ENCODE results near the gene STYK1.
"Not testable (repeated sequence)": the region's sequence is repeated elsewhere in the genome, so short reads cannot be mapped to it uniquely, and the experiment has no call there.

The STYK1 gene

GRCh38 chr12:10595881-10596280 lies 78.0 kb downstream of the STYK1 start:
- H3K27me3 Mint-ChIP-seq (ENCODE audit: low read depth) = no peaks in the 10 kb centered on the region
- H3K4me3 Mint-ChIP-seq = no peak overlapping the region
- H3K4me1 Mint-ChIP-seq (ENCODE audit: low read depth) = no peaks in the 10 kb centered on the region
- H3K9me3 Mint-ChIP-seq = no peaks in the 10 kb centered on the region
- H3K36me3 Mint-ChIP-seq (ENCODE audit: low read depth) = peaks cover 23% of the 10 kb centered on the region
- H3K27ac Mint-ChIP-seq = no peak overlapping the region

GRCh38 chr12:10590966-10591365 lies 82.9 kb downstream of the STYK1 start:
- Mint-ChIP-seq H3K27ac (no peak overlapping the region), H3K4me1 (ENCODE audit: low read depth) (no peaks in the 10 kb centered on the region)

GRCh38 chr12:10584415-10584814 lies 89.4 kb downstream of the STYK1 start:
- H3K4me3 Mint-ChIP-seq = no peak overlapping the region
- peaks cover 21% of the 10 kb centered on the region for H3K9me3 Mint-ChIP-seq
- peaks cover 44% of the 10 kb centered on the region for H3K36me3 Mint-ChIP-seq (ENCODE audit: low read depth)
- no peaks in the 10 kb centered on the region for H3K27me3 Mint-ChIP-seq (ENCODE audit: low read depth)
- no peaks in the 10 kb centered on the region for H3K4me1 Mint-ChIP-seq (ENCODE audit: low read depth)
- H3K27ac Mint-ChIP-seq = no peak overlapping the region

More at GRCh38 chr12:10590966-10591365, 82.9 kb downstream of the STYK1 start:
- Mint-ChIP-seq H3K27me3 (ENCODE audit: low read depth) (no peaks in the 10 kb centered on the region), H3K36me3 (ENCODE audit: low read depth) (peaks cover 31% of the 10 kb centered on the region), H3K9me3 (no peaks in the 10 kb centered on the region), H3K4me3 (no peak overlapping the region)

- Mint-ChIP-seq H3K4me3 (no peak overlapping the region), H3K27ac (no peak overlapping the region), H3K36me3 (ENCODE audit: low read depth) (peaks cover 39% of the 10 kb centered on the region), H3K9me3 (peaks cover 21% of the 10 kb centered on the region), H3K27me3 (ENCODE audit: low read depth) (no peaks in the 10 kb centered on the region), H3K4me1 (ENCODE audit: low read depth) (no peaks in the 10 kb centered on the region)
Measured at GRCh38 chr12:10582704-10583103, 91.1 kb downstream of the STYK1 start.

- not testable (repeated sequence) for H3K27ac Mint-ChIP-seq; H3K27me3 Mint-ChIP-seq (ENCODE audit: low read depth); H3K4me3 Mint-ChIP-seq; H3K4me1 Mint-ChIP-seq (ENCODE audit: low read depth)
- Mint-ChIP-seq H3K36me3 (ENCODE audit: low read depth) (peaks cover 35% of the 10 kb centered on the region), H3K9me3 (peaks cover 21% of the 10 kb centered on the region)
Measured at GRCh38 chr12:10582133-10582532, 91.7 kb downstream of the STYK1 start.

- H3K27me3 Mint-ChIP-seq (ENCODE audit: low read depth) = no peaks in the 10 kb centered on the region
- no peaks in the 10 kb centered on the region for H3K9me3 Mint-ChIP-seq
- no peaks in the 10 kb centered on the region for H3K4me1 Mint-ChIP-seq (ENCODE audit: low read depth)
- H3K36me3 Mint-ChIP-seq (ENCODE audit: low read depth) = no peaks in the 10 kb centered on the region
- H3K27ac Mint-ChIP-seq = no peak overlapping the region
- no peak overlapping the region for H3K4me3 Mint-ChIP-seq
Measured at GRCh38 chr12:10574307-10574706, 99.5 kb downstream of the STYK1 start.

GRCh38 chr12:10572021-10572490 lies 101.8 kb downstream of the STYK1 start:
- H3K4me1 Mint-ChIP-seq (ENCODE audit: low read depth); H3K9me3 Mint-ChIP-seq; H3K4me3 Mint-ChIP-seq; H3K27me3 Mint-ChIP-seq (ENCODE audit: low read depth); H3K36me3 Mint-ChIP-seq (ENCODE audit: low read depth); H3K27ac Mint-ChIP-seq: not testable (repeated sequence)

GRCh38 chr12:10571141-10571540 lies 102.7 kb downstream of the STYK1 start:
- Mint-ChIP-seq H3K4me3 (no peak overlapping the region), H3K27me3 (ENCODE audit: low read depth) (peaks cover 9% of the 10 kb centered on the region), H3K9me3 (no peaks in the 10 kb centered on the region), H3K36me3 (ENCODE audit: low read depth) (no peaks in the 10 kb centered on the region), H3K27ac (no peak overlapping the region), H3K4me1 (ENCODE audit: low read depth) (no peaks in the 10 kb centered on the region)

Data from T-helper 1 cell treated with Interleukin-12 subunit alpha and Interleukin-12 subunit beta and Interleukin-4 antibody, amounts not matched to agents 30 μg/mL and 1 μg/mL, for 36 hours (primary cell).